Stimulated activated naive CD8-positive, alpha-beta T cell treated with anti-CD3 and anti-CD28 coated beads, Interleukin-15, amount 100 ng/mL, for 72 hours (primary cell): ENCODE data around the gene STK32A.
"Not testable (repeated sequence)": the region's sequence is repeated elsewhere in the genome, so short reads cannot be mapped to it uniquely, and the experiment has no call there.

ENCODE experiments used
- ATAC-seq: fragments of 150-1000 bp; cut with Tn5 transposase; 2 replicates; pipeline ENCODE4 v1.10.0; 2021; ENCODE audit warnings: mild to moderate bottlenecking, moderate library complexity
- DNase-seq, 2 donors: peaks; one replicate each; pipeline ENCODE4 v3.0.0; 2021 to 2022
- H3K27ac Mint-ChIP-seq, 2 donors: one replicate each; pipeline ENCODE4 v1.8.0; 2022; ENCODE audit warnings: mild to moderate bottlenecking in 2 of 2, mixed read lengths in 2 of 2, moderate library complexity in 2 of 2
- H3K27me3 Mint-ChIP-seq: one replicate; pipeline ENCODE4 v1.8.0; 2022; ENCODE audit warnings: mixed read lengths
- H3K4me1 Mint-ChIP-seq: one replicate; pipeline ENCODE4 v1.8.0; 2022; ENCODE audit warnings: mild to moderate bottlenecking, mixed read lengths
- H3K4me3 Mint-ChIP-seq, 2 donors: one replicate each; pipeline ENCODE4 v1.8.0; 2022; ENCODE audit warnings: mild to moderate bottlenecking in 2 of 2, mixed read lengths in 2 of 2, moderate library complexity in 1 of 2
- H3K9me3 Mint-ChIP-seq, 2 donors: one replicate each; pipeline ENCODE4 v1.8.0; 2022; ENCODE audit warnings: mixed read lengths in 2 of 2

Gene STK32A

DNA sequence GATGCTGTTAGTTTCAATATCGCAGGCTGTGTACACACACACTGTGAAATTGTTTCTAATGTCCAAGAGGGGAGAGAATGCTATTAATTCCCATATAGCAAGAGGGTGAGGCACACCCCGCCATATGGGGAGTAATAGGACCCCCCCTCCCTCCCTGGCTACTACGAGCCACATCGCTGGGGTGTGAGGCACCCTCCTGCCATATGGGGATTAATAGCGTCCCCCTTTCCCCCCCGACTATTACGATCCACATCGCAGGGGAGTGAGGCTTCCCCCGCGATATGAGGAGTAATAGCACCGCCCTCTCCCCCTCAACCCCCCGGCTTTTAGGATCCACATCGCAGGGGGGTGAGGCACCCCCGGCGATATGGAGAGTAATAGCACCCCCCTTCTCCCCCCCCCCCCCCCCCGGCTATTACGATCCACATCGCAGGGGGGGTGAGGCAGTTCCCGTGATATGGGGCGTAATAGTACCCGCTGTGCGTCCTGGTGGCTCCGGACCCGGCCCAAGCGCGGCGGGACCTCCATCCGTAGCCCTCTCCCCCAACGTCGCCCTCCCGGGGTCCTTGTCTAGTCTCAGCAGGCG is 494 bp upstream of the STK32A start:
- Mint-ChIP-seq H3K4me1 (no peaks in the 10 kb centered on the region), H3K9me3 (no peaks in the 10 kb centered on the region), H3K4me3 (no peak overlapping the region), H3K27me3 (peaks cover 67% of the 10 kb centered on the region), H3K27ac (no peak overlapping the region)
- DNase-seq (no peak), ATAC-seq (peak; percentile 39)

DNA sequence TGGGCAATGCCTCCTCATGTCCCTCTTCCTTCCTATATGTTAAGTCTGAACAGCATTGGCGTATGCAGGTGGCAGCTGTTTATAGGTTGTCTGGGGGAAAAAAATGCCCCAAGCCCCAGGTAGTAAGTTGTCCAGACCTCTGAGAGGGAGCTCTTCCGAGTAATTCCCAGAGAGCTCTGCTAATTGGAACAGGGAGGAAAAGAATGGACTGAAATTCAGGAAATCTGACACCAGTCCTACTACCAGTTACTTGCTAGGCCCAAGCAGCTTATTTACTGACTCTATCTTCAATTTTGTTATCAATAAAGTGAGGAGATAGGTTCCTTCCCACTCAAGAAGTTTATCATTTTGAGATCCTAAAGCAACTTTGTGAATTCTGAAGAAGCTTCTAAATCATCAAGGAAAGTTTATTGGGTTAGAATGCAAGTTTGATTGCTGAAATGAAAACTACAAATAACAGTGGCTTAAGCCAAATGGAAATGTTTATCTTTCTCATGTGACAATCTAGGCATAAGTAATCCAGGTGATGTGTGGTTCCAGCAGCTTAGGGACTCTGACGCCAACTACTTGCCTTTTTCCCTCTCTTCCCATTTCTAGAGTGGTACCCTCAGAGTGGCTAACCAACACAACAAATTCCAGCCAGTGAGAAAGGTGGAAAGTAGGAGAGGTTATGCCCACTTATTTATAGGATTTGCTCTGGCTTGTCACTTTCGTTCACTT is 5.6 kb downstream of the STK32A start:
- no peak overlapping the region for H3K27ac Mint-ChIP-seq
- peaks cover 20% of the 10 kb centered on the region for H3K27me3 Mint-ChIP-seq
- no peak overlapping the region for H3K4me3 Mint-ChIP-seq
- H3K4me1 Mint-ChIP-seq = no peaks in the 10 kb centered on the region
- ATAC-seq (no peak), DNase-seq (no peak)
- no peaks in the 10 kb centered on the region for H3K9me3 Mint-ChIP-seq

DNA sequence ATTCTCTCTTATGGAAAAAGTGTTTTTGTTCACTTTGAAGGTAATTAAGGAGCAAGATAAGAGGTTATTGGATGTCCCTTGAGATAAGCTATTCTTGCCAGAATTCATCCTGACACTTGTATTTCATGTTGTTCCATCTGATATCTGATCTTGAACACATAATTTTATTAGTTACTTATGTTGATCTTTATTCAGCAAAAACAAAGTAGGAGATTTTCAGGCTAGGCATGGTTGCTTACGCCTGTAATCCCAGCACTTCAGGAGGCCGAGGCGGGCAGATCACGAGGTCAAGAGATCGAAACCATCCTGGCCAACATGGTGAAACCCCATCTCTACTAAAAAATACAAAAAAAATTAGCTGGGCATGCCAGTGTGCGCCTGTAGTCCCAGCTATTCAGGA is 8.4 kb downstream of the STK32A start:
- H3K27me3 Mint-ChIP-seq, H3K4me1 Mint-ChIP-seq, DNase-seq, ATAC-seq, H3K4me3 Mint-ChIP-seq, H3K27ac Mint-ChIP-seq, H3K9me3 Mint-ChIP-seq: not testable (repeated sequence)

DNA sequence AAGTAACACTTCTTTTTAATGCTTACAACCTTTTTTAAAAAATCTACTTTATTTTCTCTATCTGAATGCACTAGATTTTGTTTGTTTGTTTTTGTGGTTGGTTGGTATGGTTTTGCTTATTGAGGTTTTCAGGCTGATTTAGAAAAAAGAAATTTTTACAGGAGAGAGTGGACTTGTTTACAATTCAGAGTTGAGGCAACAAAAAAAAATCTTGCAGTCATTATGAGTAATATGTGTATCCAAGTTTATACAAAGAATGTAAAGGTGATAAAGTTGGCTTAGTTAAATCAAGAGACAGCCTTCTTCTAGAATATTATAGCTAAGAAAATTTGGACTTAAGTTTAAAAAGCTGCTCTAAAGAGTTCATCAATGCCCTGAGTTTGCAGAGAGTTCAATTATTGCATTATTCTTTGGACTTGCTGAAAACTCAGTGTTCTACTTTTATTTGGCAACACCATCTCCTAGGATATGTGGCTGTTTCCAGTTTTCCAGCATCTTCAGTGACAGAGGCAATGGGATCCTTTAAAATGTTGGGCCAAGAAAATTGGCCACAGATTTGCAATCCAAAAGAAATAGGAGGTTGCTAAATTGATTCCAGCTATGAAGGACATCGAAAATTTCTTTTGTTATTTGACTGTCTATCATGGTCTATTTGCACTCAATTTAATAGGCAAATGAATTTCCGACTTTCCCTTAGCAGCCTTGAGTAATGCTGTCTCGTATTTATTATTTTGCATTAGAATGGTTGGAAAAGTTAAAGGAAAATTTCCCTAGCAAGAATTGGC is 10.7 kb downstream of the STK32A start:
- Mint-ChIP-seq H3K4me1 (no peaks in the 10 kb centered on the region), H3K4me3 (no peak overlapping the region), H3K9me3 (peaks cover 0 to 7% of the 10 kb centered on the region in 2 donors), H3K27ac (no peak overlapping the region), H3K27me3 (no peaks in the 10 kb centered on the region)
- ATAC-seq (no peak), DNase-seq (no peak)

DNA sequence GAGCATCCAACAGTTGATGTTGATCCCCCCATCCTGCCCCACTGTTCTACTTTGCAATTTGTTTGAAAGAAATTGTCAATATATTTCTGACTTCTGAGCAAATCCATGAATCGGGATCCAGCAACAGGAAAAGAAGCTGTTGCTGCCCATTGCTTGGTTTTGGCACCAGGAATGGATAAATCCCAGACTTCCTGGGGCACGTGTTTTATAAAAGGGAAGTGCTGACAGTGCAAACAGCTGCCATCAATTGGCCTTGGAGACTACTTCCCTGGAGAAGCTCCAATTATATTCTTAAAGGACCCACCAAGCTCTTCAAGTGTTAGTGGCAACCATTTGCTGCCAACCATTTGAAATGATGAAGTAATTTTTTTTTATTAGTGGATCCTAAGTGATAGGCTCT is 13.7 kb downstream of the STK32A start:
- Mint-ChIP-seq H3K4me1 (no peaks in the 10 kb centered on the region), H3K27me3 (no peaks in the 10 kb centered on the region), H3K4me3 (no peak overlapping the region), H3K9me3 (peaks cover 0 to 7% of the 10 kb centered on the region in 2 donors), H3K27ac (no peak overlapping the region)
- no peak for ATAC-seq
- no peak for DNase-seq

DNA sequence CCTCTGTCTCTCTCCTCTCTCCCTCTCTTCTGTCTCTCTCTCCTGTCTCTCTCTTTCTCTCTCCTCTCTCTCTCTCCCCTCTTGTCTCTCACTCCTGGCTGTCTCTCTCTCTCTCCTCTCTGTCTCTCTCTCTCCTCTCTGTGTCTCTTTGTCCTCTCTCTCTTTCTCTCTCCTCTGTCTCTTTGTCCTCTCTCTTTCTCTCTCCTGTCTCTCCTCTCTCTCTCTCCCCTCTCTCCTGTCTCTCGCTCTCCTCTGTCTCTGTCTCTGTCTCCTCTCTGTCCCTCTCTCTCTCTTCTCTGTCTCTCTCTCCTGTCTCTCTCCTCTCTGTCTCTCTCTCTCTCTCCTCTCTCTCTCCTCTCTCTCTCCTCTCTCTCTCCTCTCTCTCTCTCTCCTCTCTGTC is 25.0 kb downstream of the STK32A start:
- Mint-ChIP-seq H3K4me3 (no peak overlapping the region), H3K9me3 (peaks cover 6 to 18% of the 10 kb centered on the region in 2 donors), H3K27me3 (peaks cover 20% of the 10 kb centered on the region), H3K27ac (no peak overlapping the region), H3K4me1 (no peaks in the 10 kb centered on the region)
- no peak for ATAC-seq
- no peak for DNase-seq

DNA sequence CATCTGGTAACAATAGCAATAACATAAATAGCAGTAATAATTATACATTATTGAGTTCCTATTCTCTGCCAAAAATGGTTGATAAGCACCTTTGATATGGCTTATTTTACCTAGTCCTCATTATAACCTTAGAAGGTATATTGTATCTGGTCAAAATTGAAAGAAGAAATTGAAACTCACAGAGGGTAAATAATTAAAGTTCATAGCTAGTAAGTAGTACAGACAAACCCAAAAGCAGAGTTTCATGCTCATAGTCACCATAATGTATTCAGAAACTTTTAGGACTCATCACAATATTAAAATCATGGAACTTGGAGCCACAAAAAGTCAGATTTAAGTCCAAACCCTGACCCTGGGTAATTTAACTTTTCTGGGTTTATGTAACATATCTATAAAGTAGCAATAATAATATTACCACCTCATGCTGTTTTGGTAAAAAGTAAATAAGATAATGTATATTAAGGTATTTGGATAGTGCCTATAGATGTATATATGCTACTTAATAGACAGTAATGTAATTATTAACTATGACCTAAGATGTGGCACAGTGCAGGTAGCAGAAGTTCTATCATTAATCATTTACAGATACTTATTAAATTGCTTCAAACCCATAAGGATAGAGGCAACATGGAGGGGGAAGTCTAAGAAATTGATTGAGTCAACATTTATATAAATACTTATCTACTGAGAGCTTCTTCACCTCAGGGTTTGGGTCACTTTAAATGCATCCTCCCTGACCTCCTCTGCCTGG is 32.4 kb downstream of the STK32A start:
- H3K4me3 Mint-ChIP-seq = no peak overlapping the region
- DNase-seq (no peak), ATAC-seq (no peak)
- no peak overlapping the region for H3K27ac Mint-ChIP-seq
- peaks cover 10 to 13% of the 10 kb centered on the region in 2 donors for H3K9me3 Mint-ChIP-seq
- H3K27me3 Mint-ChIP-seq = no peaks in the 10 kb centered on the region
- no peaks in the 10 kb centered on the region for H3K4me1 Mint-ChIP-seq

DNA sequence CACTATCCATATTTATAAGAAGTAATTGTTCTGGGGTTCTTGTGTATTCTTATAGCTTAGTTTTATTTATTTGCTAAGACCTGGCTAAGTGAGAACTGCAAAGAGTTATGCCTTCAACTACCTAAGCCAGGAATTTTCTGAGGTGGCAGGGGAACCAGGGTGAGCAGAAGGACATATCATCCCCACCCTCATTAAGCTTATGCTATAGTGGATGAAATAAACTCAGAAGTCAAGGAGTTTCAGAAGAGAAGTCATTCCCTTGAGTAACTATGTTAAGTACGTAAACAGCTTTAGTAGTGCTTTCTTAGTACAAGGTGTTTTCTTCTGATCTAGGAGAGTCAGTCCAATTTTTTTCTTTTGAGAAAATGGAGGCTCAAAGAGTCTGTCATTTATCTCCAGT is 41.7 kb downstream of the STK32A start:
- ATAC-seq (no peak), DNase-seq (no peak)
- Mint-ChIP-seq H3K4me3 (no peak overlapping the region), H3K27ac (no peak overlapping the region), H3K27me3 (peaks cover 12% of the 10 kb centered on the region), H3K4me1 (no peaks in the 10 kb centered on the region), H3K9me3 (peaks cover 0 to 28% of the 10 kb centered on the region in 2 donors)

DNA sequence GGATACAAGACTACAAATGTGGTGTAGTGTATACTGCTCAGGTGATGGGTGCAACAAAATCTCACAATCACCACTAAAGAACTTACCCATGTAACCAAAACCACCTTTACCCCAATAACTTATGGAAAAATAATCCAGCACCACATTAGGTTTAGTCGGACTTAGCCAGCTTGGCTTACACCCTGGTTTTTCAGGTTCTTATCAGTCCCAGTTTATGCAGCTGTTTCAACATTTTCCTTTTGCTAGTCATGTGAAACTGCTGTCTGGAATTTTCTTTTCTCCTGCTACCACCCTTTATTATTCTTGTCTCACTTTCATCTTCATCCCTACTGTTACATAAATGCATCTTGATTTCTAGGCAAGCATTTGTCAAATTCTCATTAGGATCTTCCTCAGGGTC is 51.5 kb downstream of the STK32A start:
- no peak overlapping the region for H3K4me3 Mint-ChIP-seq
- DNase-seq (no peak), ATAC-seq (no peak)
- H3K27me3 Mint-ChIP-seq = no peaks in the 10 kb centered on the region
- no peak overlapping the region for H3K27ac Mint-ChIP-seq
- no peaks in the 10 kb centered on the region for H3K4me1 Mint-ChIP-seq
- peaks cover 15 to 25% of the 10 kb centered on the region in 2 donors for H3K9me3 Mint-ChIP-seq

DNA sequence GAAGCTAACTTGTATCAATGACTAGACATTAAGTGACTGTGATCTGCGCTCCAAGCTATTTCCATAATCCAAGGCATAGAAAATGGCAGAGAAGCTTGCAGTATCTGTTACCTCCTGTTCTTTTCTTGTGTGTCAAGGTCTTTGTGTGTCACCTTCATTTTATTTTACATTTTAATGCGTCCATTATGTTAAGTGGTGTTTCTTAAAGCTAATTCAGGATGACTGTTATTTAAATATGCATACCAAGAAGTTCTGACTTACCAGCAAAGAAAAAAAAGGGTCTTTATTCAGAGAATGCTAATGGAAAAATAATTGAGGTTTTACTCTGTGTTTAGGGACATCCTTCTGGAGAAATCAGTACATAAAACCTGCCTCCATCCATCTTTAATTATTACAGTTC is 52.3 kb downstream of the STK32A start:
- DNase-seq = no peak
- ATAC-seq = no peak
- Mint-ChIP-seq H3K27ac (no peak overlapping the region), H3K4me3 (no peak overlapping the region), H3K4me1 (no peaks in the 10 kb centered on the region), H3K9me3 (peaks cover 15 to 21% of the 10 kb centered on the region in 2 donors), H3K27me3 (no peaks in the 10 kb centered on the region)

DNA sequence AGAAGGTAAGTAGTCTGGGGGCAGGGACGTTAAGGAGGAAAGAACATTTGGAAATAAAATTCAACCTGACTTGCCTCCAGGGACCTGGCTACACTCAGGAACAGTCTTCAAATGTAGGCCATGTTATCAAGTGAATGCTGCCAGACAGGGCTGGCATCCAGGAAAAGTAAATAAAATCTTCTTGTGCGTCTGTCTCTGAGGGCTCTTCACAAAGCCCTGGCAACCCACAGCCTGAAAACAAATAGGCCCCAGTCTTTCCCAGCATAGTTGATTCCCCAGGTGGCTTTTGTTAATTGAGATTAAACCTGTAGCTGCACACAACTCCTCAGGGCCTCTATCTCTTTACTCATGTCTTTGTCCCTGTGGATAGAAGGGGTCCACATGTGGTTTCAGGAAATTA is 55.4 kb downstream of the STK32A start:
- H3K27ac Mint-ChIP-seq = no peak overlapping the region
- no peak overlapping the region for H3K4me3 Mint-ChIP-seq
- H3K9me3 Mint-ChIP-seq = peaks cover 0 to 4% of the 10 kb centered on the region in 2 donors
- no peaks in the 10 kb centered on the region for H3K27me3 Mint-ChIP-seq
- H3K4me1 Mint-ChIP-seq = no peaks in the 10 kb centered on the region
- ATAC-seq = no peak
- DNase-seq = no peak

DNA sequence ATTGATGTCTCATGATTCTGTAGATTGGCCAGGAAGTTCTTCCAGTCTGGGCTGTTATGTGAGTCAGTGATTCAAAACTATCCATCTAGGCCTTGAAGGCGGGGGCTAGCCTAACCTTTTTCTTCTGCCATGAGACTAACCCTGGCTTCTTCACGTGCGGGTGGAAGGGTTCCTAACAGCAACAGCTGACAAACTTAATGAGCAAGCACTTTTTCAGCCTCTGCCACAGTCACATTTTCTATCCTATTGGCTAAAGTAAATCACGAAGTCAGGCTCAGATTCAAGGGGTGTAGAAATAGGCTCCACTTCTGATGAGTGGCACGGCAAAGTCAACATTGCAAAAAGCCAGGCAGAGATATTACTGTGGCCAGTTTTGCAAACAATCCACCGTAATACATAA is 68.4 kb downstream of the STK32A start:
- Mint-ChIP-seq H3K4me3 (no peak overlapping the region), H3K27ac (no peak overlapping the region), H3K27me3 (no peaks in the 10 kb centered on the region), H3K4me1 (no peaks in the 10 kb centered on the region), H3K9me3 (peaks cover 0 to 4% of the 10 kb centered on the region in 2 donors)
- DNase-seq (no peak), ATAC-seq (no peak)

DNA sequence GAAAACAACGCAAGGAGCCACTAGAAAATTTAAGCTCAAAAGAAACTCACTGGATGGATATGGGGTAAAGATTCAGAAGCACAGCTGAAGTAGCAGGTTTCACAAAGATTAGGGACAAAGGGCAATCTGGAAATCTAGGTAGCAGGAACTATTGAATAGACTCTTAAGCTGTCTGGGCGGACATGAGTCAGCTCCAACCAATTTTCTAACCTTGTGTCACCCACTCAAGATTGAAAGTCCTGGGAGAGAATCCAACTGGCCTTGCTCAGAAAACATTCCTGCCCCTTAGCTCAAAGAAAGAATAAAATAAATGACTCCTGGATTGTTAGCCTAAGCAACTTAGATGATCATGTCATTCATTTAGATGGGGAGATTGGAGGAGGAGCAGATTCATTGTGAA is 69.2 kb downstream of the STK32A start:
- ATAC-seq (no peak), DNase-seq (no peak)
- peaks cover 0 to 4% of the 10 kb centered on the region in 2 donors for H3K9me3 Mint-ChIP-seq
- no peak overlapping the region for H3K27ac Mint-ChIP-seq
- no peak overlapping the region for H3K4me3 Mint-ChIP-seq
- H3K4me1 Mint-ChIP-seq = no peaks in the 10 kb centered on the region
- no peaks in the 10 kb centered on the region for H3K27me3 Mint-ChIP-seq

DNA sequence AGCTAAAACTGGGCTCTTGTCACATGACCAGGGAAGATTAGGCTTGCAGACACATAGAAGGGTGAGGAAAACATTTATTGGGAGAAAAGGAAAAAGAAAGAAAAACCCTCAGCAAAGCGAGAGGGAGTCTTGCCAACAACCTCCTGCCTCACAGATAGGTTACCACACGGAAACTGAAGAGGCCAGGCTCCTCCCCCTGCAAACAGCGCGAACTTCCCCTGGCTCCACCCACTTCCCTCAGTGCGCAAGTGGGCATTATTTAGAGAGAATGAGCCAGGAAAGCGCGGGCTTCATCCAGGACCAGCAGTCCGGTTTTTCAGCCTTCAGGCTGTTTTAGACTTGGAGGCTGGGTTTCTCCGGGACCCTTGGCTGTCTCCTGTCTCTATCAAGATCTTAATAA is 70.3 kb downstream of the STK32A start:
- Mint-ChIP-seq H3K4me1 (no peaks in the 10 kb centered on the region), H3K9me3 (peaks cover 0 to 4% of the 10 kb centered on the region in 2 donors), H3K27me3 (no peaks in the 10 kb centered on the region), H3K4me3 (no peak overlapping the region), H3K27ac (no peak overlapping the region)
- DNase-seq (no peak), ATAC-seq (no peak)

DNA sequence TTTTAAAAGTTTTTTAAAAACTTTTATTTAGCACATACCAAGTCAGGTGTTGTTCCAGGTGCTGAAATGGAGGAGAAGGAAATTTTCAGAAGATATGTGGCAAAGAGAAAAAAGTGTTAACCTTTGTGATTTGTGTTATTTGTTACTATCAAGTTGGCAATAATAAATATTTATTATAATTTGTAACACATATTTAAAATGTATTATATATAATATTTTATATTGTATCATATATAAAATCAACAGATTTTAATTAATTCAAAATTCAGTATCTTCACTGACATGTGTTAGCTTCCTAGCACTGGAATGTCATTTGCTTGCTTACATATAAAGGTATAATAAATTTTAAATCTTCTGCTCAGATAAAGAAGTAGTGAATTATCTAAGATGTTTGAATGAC is 71.5 kb downstream of the STK32A start:
- Mint-ChIP-seq H3K9me3 (peaks cover 0 to 4% of the 10 kb centered on the region in 2 donors), H3K4me1 (no peaks in the 10 kb centered on the region), H3K27me3 (no peaks in the 10 kb centered on the region), H3K27ac (no peak overlapping the region), H3K4me3 (no peak overlapping the region)
- DNase-seq (no peak), ATAC-seq (no peak)

DNA sequence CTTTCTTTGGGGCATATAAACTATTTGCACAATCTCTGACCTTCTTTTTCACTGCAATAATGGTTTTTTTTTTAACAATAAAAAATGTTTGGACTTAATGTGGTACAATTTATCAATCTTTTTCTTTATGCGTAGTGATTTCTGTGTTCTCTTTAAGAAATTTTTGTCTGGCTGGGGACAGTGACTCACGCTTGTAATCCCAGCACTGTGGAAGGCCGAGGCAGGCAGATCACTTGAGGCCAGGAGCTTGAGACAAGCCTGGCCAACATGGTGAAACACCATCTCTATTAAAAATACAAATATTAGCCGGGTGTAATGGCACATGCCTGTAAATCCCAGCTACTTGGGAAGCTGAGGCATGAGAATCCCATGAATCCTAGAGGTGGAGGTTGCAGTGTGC is 72.3 kb downstream of the STK32A start:
- Mint-ChIP-seq H3K27me3 (no peaks in the 10 kb centered on the region), H3K27ac (no peak overlapping the region), H3K4me3 (no peak overlapping the region), H3K9me3 (peaks cover 0 to 4% of the 10 kb centered on the region in 2 donors), H3K4me1 (no peaks in the 10 kb centered on the region)
- no peak for ATAC-seq
- DNase-seq = no peak
